PFSK-1 (cell line): ENCODE measurements around the gene XYLT1.
A peak's percentile ranks its signal among the peaks of the same experiment; 100 is the strongest.

Source experiments
- FOXP2 ChIP-seq: optimal IDR thresholded peaks from 2 replicates; pipeline ENCODE3; 2011; ENCODE audit warnings: borderline replicate concordance, control low read depth, inconsistent platforms; ENCODE audit not compliant: insufficient read depth; ENCODE audit errors: extremely low read length, extremely low read depth
- POLR2AphosphoS5 ChIP-seq: IDR thresholded peaks from 2 replicates; pipeline ENCODE4 v1.6.1; 2012; ENCODE audit warnings: low read depth, mild to moderate bottlenecking, control low read depth, low read length, moderate library complexity
- SIN3A ChIP-seq: IDR thresholded peaks from 2 replicates; pipeline ENCODE4 v1.6.1; 2012; ENCODE audit warnings: mild to moderate bottlenecking, low read length, moderate library complexity, borderline replicate concordance; ENCODE audit not compliant: insufficient read depth
- TAF1 ChIP-seq: IDR thresholded peaks from 2 replicates; pipeline ENCODE4 v1.6.1; 2012; ENCODE audit warnings: low read length, control low read depth, borderline replicate concordance; ENCODE audit not compliant: insufficient read depth
- TF ChIP-seq, protein P1 (sequence below), 2 experiments: IDR thresholded peaks; 2 replicates each; pipeline versions ENCODE4 v1.6.1 to v1.8.0; 2011 to 2012; ENCODE audit warnings: low read depth in 2 of 2, low read length in 2 of 2, control low read depth in 1 of 2, inconsistent platforms in 1 of 2, mild to moderate bottlenecking in 1 of 2, moderate library complexity in 1 of 2; ENCODE audit not compliant: insufficient read depth in 1 of 2

DNA sequence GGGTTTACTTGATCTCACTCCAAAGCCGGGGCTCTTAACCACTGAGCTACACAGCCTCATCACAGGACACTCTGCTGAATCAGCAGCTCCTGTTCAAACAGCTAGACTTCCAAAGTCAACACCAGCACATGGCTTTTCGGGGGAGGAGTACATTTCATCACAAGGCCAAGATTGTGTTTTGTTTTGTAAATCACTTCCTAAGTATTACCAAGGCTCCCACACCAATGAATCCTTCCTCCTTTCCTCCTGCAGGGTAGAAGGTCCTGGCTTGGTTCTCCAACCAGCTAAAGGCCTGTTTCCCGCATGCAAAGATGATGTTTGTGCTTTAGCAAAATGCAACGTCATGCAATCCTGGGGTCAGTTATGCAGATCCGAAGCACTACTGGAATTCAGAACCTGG is 152.5 kb downstream of the XYLT1 start:
- TF ChIP-seq SIN3A, result peak; percentile 91; the same call in 1 of the 2 replicates
- TF ChIP-seq TAF1, result no peak
- TF ChIP-seq, protein P1, sequence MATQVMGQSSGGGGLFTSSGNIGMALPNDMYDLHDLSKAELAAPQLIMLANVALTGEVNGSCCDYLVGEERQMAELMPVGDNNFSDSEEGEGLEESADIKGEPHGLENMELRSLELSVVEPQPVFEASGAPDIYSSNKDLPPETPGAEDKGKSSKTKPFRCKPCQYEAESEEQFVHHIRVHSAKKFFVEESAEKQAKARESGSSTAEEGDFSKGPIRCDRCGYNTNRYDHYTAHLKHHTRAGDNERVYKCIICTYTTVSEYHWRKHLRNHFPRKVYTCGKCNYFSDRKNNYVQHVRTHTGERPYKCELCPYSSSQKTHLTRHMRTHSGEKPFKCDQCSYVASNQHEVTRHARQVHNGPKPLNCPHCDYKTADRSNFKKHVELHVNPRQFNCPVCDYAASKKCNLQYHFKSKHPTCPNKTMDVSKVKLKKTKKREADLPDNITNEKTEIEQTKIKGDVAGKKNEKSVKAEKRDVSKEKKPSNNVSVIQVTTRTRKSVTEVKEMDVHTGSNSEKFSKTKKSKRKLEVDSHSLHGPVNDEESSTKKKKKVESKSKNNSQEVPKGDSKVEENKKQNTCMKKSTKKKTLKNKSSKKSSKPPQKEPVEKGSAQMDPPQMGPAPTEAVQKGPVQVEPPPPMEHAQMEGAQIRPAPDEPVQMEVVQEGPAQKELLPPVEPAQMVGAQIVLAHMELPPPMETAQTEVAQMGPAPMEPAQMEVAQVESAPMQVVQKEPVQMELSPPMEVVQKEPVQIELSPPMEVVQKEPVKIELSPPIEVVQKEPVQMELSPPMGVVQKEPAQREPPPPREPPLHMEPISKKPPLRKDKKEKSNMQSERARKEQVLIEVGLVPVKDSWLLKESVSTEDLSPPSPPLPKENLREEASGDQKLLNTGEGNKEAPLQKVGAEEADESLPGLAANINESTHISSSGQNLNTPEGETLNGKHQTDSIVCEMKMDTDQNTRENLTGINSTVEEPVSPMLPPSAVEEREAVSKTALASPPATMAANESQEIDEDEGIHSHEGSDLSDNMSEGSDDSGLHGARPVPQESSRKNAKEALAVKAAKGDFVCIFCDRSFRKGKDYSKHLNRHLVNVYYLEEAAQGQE (IDR thresholded peaks at IDR 0.05; ENCODE audit: insufficient read depth in 1 of 2, low read depth in 2 of 2, low read length in 2 of 2), result no peak
- no peak for TF ChIP-seq POLR2AphosphoS5
- TF ChIP-seq FOXP2, result no peak
